HCT116 (cell line): ENCODE measurements around the gene LRCH1. TPM values are rescaled to one million over a fixed set of nuclear protein-coding genes. Genes with fewer than 3 reads are reported as not detected.

Experiments used
- ATAC-seq: fragments of 200-7000 bp; cut with Tn5 transposase; 2 replicates; pipeline ENCODE4 v1.9.1; 2020; ENCODE audit warnings: mild to moderate bottlenecking, moderate library complexity
- BruUV-seq: library from RNA; stranded (reverse); fragments of 400-500 nt; replicated peaks from 2 replicates; lab custom pipeline; 2021; lab: Mats Ljungman, UMichigan
- CTCF ChIA-PET: fragments of 300-600 bp; sonication (Branson Sonifier 250); formaldehyde crosslinking; loops from one replicate; lab custom pipeline; 2021; ENCODE audit warnings: antibody characterized with exemption; lab: Charles Lee
- POLR2A ChIA-PET: fragments of 300-600, 350-600 bp; sonication (Branson Sonifier 250); formaldehyde crosslinking; loops from one replicate; lab custom pipeline; 2021; ENCODE audit warnings: antibody characterized with exemption; lab: Charles Lee
- RAD21 ChIA-PET, 2 experiments: fragments of 300-600 bp; sonication (Branson Sonifier 250); formaldehyde crosslinking; loops; one replicate each; lab custom pipeline; 2023; ENCODE audit warnings: low total read pairs in 2 of 2; ENCODE audit not compliant: uncharacterized antibody in 2 of 2, unreplicated experiment in 2 of 2, low non-redundant PET in 1 of 2; lab: Charles Lee
- DNase-seq: peaks from one replicate; pipeline ENCODE4 v3.0.0-alpha.2; 2010; ENCODE audit warnings: low read depth, low spot score
- H2AFZ ChIP-seq: fragments of 200-600 bp; shearing (Covaris generic), sonication (generic); 2 replicates; pipeline ENCODE4 v1.6.1; 2017; ENCODE audit warnings: low read depth, mixed run types, mixed read lengths, antibody characterized with exemption, low read length; ENCODE audit not compliant: poor library complexity, severe bottlenecking
- H3K27ac ChIP-seq: 2 replicates; pipeline ENCODE4 v1.5.1; 2012; ENCODE audit warnings: low read depth, low read length
- H3K27me3 ChIP-seq: fragments of 200-600 bp; sonication (generic); 2 replicates; pipeline ENCODE4 v1.6.1; 2016; ENCODE audit warnings: mixed run types, low read length, mixed read lengths; ENCODE audit not compliant: insufficient read depth
- H3K36me3 ChIP-seq, 2 experiments: fragments of 200-500 bp in 1 of 2; fragments of 200-600 bp in 1 of 2; sonication (Bioruptor generic) in 1 of 2; sonication (generic) in 1 of 2; 2 replicates each; pipeline versions ENCODE4 v1.5.1 to v1.6.1; 2014 to 2016; ENCODE audit warnings: low read length in 2 of 2, inconsistent platforms in 1 of 2, mixed read lengths in 1 of 2, mixed run types in 1 of 2; ENCODE audit not compliant: insufficient read depth in 2 of 2, control insufficient read depth in 1 of 2
- H3K4me1 ChIP-seq, 2 experiments: fragments of 200-600 bp in 1 of 2; sonication (generic) in 1 of 2; 2 replicates each; pipeline versions ENCODE4 v1.5.1 to v1.6.1; 2012 to 2017; ENCODE audit warnings: low read length in 2 of 2, inconsistent platforms in 1 of 2, mild to moderate bottlenecking in 1 of 2, mixed read lengths in 1 of 2, mixed run types in 1 of 2, moderate library complexity in 1 of 2; ENCODE audit not compliant: insufficient read depth in 2 of 2, control insufficient read depth in 1 of 2
- H3K4me2 ChIP-seq: fragments of 200-600 bp; sonication (generic); 2 replicates; pipeline ENCODE4 v1.6.1; 2017; ENCODE audit warnings: mixed run types, low read length, mixed read lengths
- H3K4me3 ChIP-seq, 2 experiments: fragments of 200-600 bp in 1 of 2; sonication (generic) in 1 of 2; replicated peaks in 1 of 2; 2 replicates each; pipeline ENCODE4 v1.5.1; 2011 to 2016; ENCODE audit warnings: low read length in 2 of 2, control low read depth in 1 of 2, low read depth in 1 of 2, mild to moderate bottlenecking in 1 of 2, mixed read lengths in 1 of 2, mixed run types in 1 of 2
- H3K79me2 ChIP-seq: fragments of 200-600 bp; sonication (generic); 2 replicates; pipeline ENCODE4 v1.6.1; 2017; ENCODE audit warnings: mild to moderate bottlenecking, mixed run types, low read length, moderate library complexity, mixed read lengths; ENCODE audit not compliant: insufficient read depth
- H3K9ac ChIP-seq: fragments of 200-600 bp; sonication (generic); 2 replicates; pipeline ENCODE4 v1.6.1; 2016; ENCODE audit warnings: low read length, mixed read lengths
- H3K9me2 ChIP-seq: fragments of 200-600 bp; sonication (generic), shearing (Covaris generic); 2 replicates; pipeline ENCODE4 v1.6.1; 2017; ENCODE audit warnings: mixed run types, mild to moderate bottlenecking, moderate library complexity; ENCODE audit not compliant: insufficient read depth
- H3K9me3 ChIP-seq, 2 experiments: fragments of 200-500 bp in 1 of 2; fragments of 200-600 bp in 1 of 2; sonication (Bioruptor generic) in 1 of 2; sonication (generic) in 1 of 2; 2 replicates each; pipeline ENCODE4 v1.6.1; 2014 to 2017; ENCODE audit warnings: low read length in 2 of 2, mixed read lengths in 2 of 2, inconsistent platforms in 1 of 2, low read depth in 1 of 2, mild to moderate bottlenecking in 1 of 2, mixed run types in 1 of 2, moderate library complexity in 1 of 2; ENCODE audit not compliant: control insufficient read depth in 1 of 2, insufficient read depth in 1 of 2
- H4K20me1 ChIP-seq: fragments of 200-600 bp; sonication (generic), shearing (Covaris generic); 2 replicates; pipeline ENCODE4 v1.6.1; 2017; ENCODE audit warnings: mixed run types, mild to moderate bottlenecking, moderate library complexity; ENCODE audit not compliant: insufficient read depth
- CEBPB ChIP-seq: IDR thresholded peaks from 2 replicates; pipeline ENCODE4 v1.6.1; 2012; ENCODE audit warnings: low read depth
- EGR1 ChIP-seq: IDR thresholded peaks from 2 replicates; pipeline ENCODE4 v1.6.1; 2012; ENCODE audit warnings: low read depth
- ELF1 ChIP-seq: IDR thresholded peaks from 2 replicates; pipeline ENCODE4 v1.6.1; 2012; ENCODE audit warnings: low read depth, borderline replicate concordance
- EZH2 ChIP-seq: fragments of 200-600 bp; sonication (generic); IDR thresholded peaks from 2 replicates; pipeline ENCODE4 v1.6.1; 2017; ENCODE audit warnings: antibody characterized with exemption, mixed run types
- JUND ChIP-seq: IDR thresholded peaks from 2 replicates; pipeline ENCODE4 v1.6.1; 2012
- POLR2A ChIP-seq: IDR thresholded peaks from 2 replicates; pipeline ENCODE4 v1.7.0; 2011; ENCODE audit warnings: borderline replicate concordance; ENCODE audit not compliant: insufficient read depth, insufficient read length; ENCODE audit errors: extremely low read depth
- POLR2AphosphoS5 ChIP-seq: IDR thresholded peaks from 2 replicates; pipeline ENCODE4 v1.6.1; 2011; ENCODE audit warnings: mild to moderate bottlenecking, low read depth, low read length, moderate library complexity
- RAD21 ChIP-seq: IDR thresholded peaks from 2 replicates; pipeline ENCODE4 v1.6.1; 2012; ENCODE audit warnings: low read depth, mild to moderate bottlenecking
- SP1 ChIP-seq: IDR thresholded peaks from 2 replicates; pipeline ENCODE4 v1.6.1; 2012; ENCODE audit warnings: low read depth
- TCF7L2 ChIP-seq: IDR thresholded peaks from 2 replicates; pipeline ENCODE4 v1.7.0; 2011; ENCODE audit warnings: borderline replicate concordance, inconsistent platforms; ENCODE audit not compliant: insufficient read depth, insufficient read length; ENCODE audit errors: extremely low read depth
- ZNF274 ChIP-seq: fragments of 200-500 bp; sonication (Bioruptor generic); IDR thresholded peaks from 2 replicates; pipeline ENCODE4 v1.6.1; 2014; ENCODE audit warnings: mild to moderate bottlenecking, low read depth, low read length, inconsistent platforms
- intact Hi-C: fragments of 100-400 bp; cut with micrococcal nuclease; formaldehyde crosslinking; loops from 2 replicates; pipeline ENCODE4 v1.10.0; 2022
- total RNA-seq: library from RNA; stranded (reverse); gene quantifications from one replicate; pipeline ENCODE4 v1.2.1, GENCODE V29; 2021; ENCODE audit not compliant: unreplicated experiment
- TF ChIP-seq, protein P1 (sequence below), 3 experiments: fragments of 200-600 bp in 1 of 3; sonication (generic) in 1 of 3; IDR thresholded peaks in 2 of 3; conservative IDR thresholded peaks in 1 of 3; 2 replicates each; pipeline ENCODE4 v1.5.1; 2012 to 2017; ENCODE audit warnings: low read depth in 2 of 3, low read length in 2 of 3, antibody characterized with exemption in 1 of 3, borderline replicate concordance in 1 of 3, control low read depth in 1 of 3, mild to moderate bottlenecking in 1 of 3, mixed read lengths in 1 of 3, mixed run types in 1 of 3, moderate library complexity in 1 of 3; ENCODE audit not compliant: insufficient read depth in 1 of 3
- TF ChIP-seq, protein P2 (sequence below): IDR thresholded peaks from 2 replicates; pipeline ENCODE4 v1.6.1; 2012; ENCODE audit warnings: low read depth
- TF ChIP-seq, protein P3 (sequence below): IDR thresholded peaks from 2 replicates; pipeline ENCODE4 v1.6.1; 2012
- TF ChIP-seq, protein P4 (sequence below): IDR thresholded peaks from 2 replicates; pipeline ENCODE4 v1.6.1; 2012

Gene LRCH1
- total RNA-seq, 1 experiment from 2014 or later: 15.6 TPM

DNA sequence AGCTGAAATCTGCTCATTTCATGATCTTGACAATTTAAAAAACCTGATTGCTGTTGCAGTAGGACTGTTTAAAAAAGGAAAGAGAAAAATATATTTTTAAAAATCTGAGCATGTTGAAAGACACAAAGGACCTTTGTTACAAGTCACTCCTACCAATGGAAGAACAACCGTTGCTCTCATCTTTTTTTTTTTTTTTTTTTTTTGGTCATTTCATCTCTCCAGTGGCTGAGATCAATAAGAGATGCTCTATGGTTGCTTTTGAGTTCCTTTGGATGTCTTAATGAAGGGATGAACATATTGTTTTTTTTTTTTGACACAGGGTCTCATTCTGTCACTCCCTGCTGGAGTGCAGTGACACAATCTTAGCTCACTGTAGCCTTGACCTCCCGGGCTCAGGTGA lies 29.2 kb downstream of the LRCH1 start:
- RAD21 ChIA-PET: interaction anchor here in 1 of 2 experiments (0.7 kb wide), 1 partner anchor 137 kb away, joined by 3 read pairs; no protein-coding TSS in a partner anchor
- no peaks in the 10 kb centered on the region for H3K9me3 ChIP-seq
- no peak overlapping the region for H3K9ac ChIP-seq
- H3K4me1 ChIP-seq: no peaks in the 10 kb centered on the region
- H3K27ac ChIP-seq: no peak overlapping the region
- no TSS peak for BruUV-seq
- H3K4me3 ChIP-seq: no peak overlapping the region
- H3K36me3 ChIP-seq: no peaks in the 10 kb centered on the region
- CTCF ChIA-PET: no interaction called here
- peaks cover 4% of the 10 kb centered on the region; the same call in 1 of the 2 replicates for H4K20me1 ChIP-seq
- no peak overlapping the region for H3K4me2 ChIP-seq
- POLR2A ChIA-PET: no interaction called here
- no peak for TF ChIP-seq TCF7L2
- TF ChIP-seq, all 23 proteins: peak for 0
- H3K27me3 ChIP-seq: no peaks in the 10 kb centered on the region
- H3K79me2 ChIP-seq: peaks cover 73% of the 10 kb centered on the region
- intact Hi-C loops: no loop called here
- no peak overlapping the region for H2AFZ ChIP-seq
- ATAC-seq (no peak), DNase-seq (no peak)
- H3K9me2 ChIP-seq: no peaks in the 10 kb centered on the region

DNA sequence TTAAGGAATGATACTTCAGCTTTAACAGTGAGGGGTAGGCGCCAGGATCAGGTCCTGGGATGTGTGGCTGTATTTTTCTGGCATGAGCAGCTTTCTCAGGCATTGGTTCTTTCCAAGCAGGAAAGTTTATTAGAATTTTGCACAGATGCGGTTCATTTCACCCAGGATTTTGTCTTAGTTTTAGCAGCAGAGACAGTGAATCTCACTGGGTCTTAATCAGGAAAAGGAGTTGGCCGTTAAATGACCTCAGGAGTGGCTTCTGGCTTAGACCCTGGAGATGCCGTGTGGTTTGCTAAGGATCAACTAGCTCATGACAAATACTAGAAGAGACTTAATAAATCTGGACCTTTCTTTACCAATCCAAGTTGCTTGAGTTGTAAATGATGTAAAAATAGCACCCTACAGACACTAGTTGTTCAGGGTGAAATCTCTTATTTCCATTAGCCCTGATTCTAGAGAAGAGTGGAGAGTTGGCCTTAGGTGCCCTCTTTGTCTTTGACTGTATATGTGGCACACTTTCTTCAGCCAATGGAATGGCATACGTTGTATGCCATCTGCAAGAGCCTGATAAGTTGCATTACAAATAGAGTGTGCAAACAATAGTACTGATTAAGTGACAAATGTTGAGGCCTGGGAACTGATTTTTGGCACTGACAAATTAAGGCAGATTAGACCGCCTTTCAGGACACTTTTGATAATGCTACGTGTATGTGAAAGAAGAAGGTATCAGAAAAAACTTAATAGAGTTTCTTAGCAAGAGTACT lies 34.0 kb downstream of the LRCH1 start:
- Histone ChIP-seq H3K9me3 (no peaks in the 10 kb centered on the region), H3K9ac (no peak overlapping the region), H3K27me3 (no peaks in the 10 kb centered on the region), H3K4me3 (no peak overlapping the region), H3K9me2 (no peaks in the 10 kb centered on the region), H3K36me3 (no peaks in the 10 kb centered on the region), H3K4me1 (no peaks in the 10 kb centered on the region), H3K4me2 (no peak overlapping the region), H3K79me2 (peaks cover 64% of the 10 kb centered on the region), H3K27ac (no peak overlapping the region), H4K20me1 (no peaks in the 10 kb centered on the region), H2AFZ (no peak overlapping the region)
- CTCF ChIA-PET: no interaction called here
- ATAC-seq: no peak
- POLR2A ChIA-PET: no interaction called here
- RAD21 ChIA-PET: no interaction called here
- no peak for DNase-seq
- intact Hi-C loops: no loop called here
- BruUV-seq: no TSS peak
- TF ChIP-seq, protein P1, sequence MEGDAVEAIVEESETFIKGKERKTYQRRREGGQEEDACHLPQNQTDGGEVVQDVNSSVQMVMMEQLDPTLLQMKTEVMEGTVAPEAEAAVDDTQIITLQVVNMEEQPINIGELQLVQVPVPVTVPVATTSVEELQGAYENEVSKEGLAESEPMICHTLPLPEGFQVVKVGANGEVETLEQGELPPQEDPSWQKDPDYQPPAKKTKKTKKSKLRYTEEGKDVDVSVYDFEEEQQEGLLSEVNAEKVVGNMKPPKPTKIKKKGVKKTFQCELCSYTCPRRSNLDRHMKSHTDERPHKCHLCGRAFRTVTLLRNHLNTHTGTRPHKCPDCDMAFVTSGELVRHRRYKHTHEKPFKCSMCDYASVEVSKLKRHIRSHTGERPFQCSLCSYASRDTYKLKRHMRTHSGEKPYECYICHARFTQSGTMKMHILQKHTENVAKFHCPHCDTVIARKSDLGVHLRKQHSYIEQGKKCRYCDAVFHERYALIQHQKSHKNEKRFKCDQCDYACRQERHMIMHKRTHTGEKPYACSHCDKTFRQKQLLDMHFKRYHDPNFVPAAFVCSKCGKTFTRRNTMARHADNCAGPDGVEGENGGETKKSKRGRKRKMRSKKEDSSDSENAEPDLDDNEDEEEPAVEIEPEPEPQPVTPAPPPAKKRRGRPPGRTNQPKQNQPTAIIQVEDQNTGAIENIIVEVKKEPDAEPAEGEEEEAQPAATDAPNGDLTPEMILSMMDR (IDR thresholded peaks at IDR 0.05 in 2 of 3, conservative IDR thresholded peaks at IDR 0.05 in 1 of 3; ENCODE audit: borderline replicate concordance in 1 of 3, insufficient read depth in 1 of 3, low read depth in 2 of 3, low read length in 2 of 3): no peak
- TF ChIP-seq EZH2 (no peak), ZNF274 (no peak), SP1 (no peak), POLR2AphosphoS5 (no peak), CEBPB (no peak), EGR1 (no peak), POLR2A (no peak), RAD21 (no peak), JUND (no peak), ELF1 (no peak)
- TF ChIP-seq, protein P2, sequence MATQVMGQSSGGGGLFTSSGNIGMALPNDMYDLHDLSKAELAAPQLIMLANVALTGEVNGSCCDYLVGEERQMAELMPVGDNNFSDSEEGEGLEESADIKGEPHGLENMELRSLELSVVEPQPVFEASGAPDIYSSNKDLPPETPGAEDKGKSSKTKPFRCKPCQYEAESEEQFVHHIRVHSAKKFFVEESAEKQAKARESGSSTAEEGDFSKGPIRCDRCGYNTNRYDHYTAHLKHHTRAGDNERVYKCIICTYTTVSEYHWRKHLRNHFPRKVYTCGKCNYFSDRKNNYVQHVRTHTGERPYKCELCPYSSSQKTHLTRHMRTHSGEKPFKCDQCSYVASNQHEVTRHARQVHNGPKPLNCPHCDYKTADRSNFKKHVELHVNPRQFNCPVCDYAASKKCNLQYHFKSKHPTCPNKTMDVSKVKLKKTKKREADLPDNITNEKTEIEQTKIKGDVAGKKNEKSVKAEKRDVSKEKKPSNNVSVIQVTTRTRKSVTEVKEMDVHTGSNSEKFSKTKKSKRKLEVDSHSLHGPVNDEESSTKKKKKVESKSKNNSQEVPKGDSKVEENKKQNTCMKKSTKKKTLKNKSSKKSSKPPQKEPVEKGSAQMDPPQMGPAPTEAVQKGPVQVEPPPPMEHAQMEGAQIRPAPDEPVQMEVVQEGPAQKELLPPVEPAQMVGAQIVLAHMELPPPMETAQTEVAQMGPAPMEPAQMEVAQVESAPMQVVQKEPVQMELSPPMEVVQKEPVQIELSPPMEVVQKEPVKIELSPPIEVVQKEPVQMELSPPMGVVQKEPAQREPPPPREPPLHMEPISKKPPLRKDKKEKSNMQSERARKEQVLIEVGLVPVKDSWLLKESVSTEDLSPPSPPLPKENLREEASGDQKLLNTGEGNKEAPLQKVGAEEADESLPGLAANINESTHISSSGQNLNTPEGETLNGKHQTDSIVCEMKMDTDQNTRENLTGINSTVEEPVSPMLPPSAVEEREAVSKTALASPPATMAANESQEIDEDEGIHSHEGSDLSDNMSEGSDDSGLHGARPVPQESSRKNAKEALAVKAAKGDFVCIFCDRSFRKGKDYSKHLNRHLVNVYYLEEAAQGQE: no peak
- TF ChIP-seq, protein P3, sequence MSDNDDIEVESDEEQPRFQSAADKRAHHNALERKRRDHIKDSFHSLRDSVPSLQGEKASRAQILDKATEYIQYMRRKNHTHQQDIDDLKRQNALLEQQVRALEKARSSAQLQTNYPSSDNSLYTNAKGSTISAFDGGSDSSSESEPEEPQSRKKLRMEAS: no peak
- TF ChIP-seq, protein P4, sequence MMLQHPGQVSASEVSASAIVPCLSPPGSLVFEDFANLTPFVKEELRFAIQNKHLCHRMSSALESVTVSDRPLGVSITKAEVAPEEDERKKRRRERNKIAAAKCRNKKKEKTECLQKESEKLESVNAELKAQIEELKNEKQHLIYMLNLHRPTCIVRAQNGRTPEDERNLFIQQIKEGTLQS: no peak
